HEK293 (cell line): Measurements from ENCODE around the gene AHRR.
A peak's percentile ranks its signal among the peaks of the same experiment; 100 is the strongest.

Experiments used
- ZNF10 ChIP-seq: fragments of 450-650 bp; formaldehyde crosslinking; IDR thresholded peaks from 2 replicates; pipeline ENCODE4 v1.5.1; 2017; ENCODE audit warnings: missing biosample characterization, missing genetic modification characterization
- ZNF174 ChIP-seq: fragments of 450-650 bp; formaldehyde crosslinking; IDR thresholded peaks from 2 replicates; pipeline ENCODE4 v1.5.0; 2017; ENCODE audit warnings: missing biosample characterization, mild to moderate bottlenecking, missing genetic modification characterization
- ZNF274 ChIP-seq, 2 experiments: fragments of 200-500 bp in 1 of 2; fragments of 450-650 bp in 1 of 2; sonication (Bioruptor generic) in 1 of 2; formaldehyde crosslinking in 1 of 2; IDR thresholded peaks; 2 replicates each; pipeline versions ENCODE4 v1.5.1 to v1.6.1; 2014 to 2016; ENCODE audit warnings: borderline replicate concordance in 1 of 2, inconsistent platforms in 1 of 2, low read length in 1 of 2, missing biosample characterization in 1 of 2, missing genetic modification characterization in 1 of 2
- ZNF510 ChIP-seq: fragments of 450-650 bp; formaldehyde crosslinking; IDR thresholded peaks from 2 replicates; pipeline ENCODE4 v1.5.1; 2018; ENCODE audit warnings: mild to moderate bottlenecking, missing genetic modification characterization, missing biosample characterization; ENCODE audit not compliant: insufficient replicate concordance
- ZNF777 ChIP-seq: fragments of 450-650 bp; formaldehyde crosslinking; IDR thresholded peaks from 2 replicates; pipeline ENCODE4 v1.5.1; 2017; ENCODE audit warnings: missing biosample characterization, missing genetic modification characterization, borderline replicate concordance
- TF ChIP-seq, protein P1 (sequence below): fragments of 450-650 bp; formaldehyde crosslinking; IDR thresholded peaks from 2 replicates; pipeline ENCODE4 v1.5.1; 2016; ENCODE audit warnings: missing biosample characterization, missing genetic modification characterization
- TF ChIP-seq, protein P2 (sequence below): fragments of 450-650 bp; formaldehyde crosslinking; IDR thresholded peaks from 2 replicates; pipeline ENCODE4 v1.5.1; 2016; ENCODE audit warnings: missing biosample characterization, missing genetic modification characterization

GRCh38 chr5:435961-436640, 114.6 kb downstream of the AHRR start:
- TF ChIP-seq ZNF174 (tag by site-specific recombination): no peak
- no peak for TF ChIP-seq ZNF510 (tag by site-specific recombination)
- TF ChIP-seq, protein P1, sequence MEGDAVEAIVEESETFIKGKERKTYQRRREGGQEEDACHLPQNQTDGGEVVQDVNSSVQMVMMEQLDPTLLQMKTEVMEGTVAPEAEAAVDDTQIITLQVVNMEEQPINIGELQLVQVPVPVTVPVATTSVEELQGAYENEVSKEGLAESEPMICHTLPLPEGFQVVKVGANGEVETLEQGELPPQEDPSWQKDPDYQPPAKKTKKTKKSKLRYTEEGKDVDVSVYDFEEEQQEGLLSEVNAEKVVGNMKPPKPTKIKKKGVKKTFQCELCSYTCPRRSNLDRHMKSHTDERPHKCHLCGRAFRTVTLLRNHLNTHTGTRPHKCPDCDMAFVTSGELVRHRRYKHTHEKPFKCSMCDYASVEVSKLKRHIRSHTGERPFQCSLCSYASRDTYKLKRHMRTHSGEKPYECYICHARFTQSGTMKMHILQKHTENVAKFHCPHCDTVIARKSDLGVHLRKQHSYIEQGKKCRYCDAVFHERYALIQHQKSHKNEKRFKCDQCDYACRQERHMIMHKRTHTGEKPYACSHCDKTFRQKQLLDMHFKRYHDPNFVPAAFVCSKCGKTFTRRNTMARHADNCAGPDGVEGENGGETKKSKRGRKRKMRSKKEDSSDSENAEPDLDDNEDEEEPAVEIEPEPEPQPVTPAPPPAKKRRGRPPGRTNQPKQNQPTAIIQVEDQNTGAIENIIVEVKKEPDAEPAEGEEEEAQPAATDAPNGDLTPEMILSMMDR: peak; percentile 58
- no peak for TF ChIP-seq ZNF777
- no peak for TF ChIP-seq ZNF274 (IDR thresholded peaks at IDR 0.05; ENCODE audit: low read length)
- no peak for TF ChIP-seq ZNF274 (tag by site-specific recombination; IDR thresholded peaks at IDR 0.05; ENCODE audit: borderline replicate concordance)
- TF ChIP-seq, protein P2, sequence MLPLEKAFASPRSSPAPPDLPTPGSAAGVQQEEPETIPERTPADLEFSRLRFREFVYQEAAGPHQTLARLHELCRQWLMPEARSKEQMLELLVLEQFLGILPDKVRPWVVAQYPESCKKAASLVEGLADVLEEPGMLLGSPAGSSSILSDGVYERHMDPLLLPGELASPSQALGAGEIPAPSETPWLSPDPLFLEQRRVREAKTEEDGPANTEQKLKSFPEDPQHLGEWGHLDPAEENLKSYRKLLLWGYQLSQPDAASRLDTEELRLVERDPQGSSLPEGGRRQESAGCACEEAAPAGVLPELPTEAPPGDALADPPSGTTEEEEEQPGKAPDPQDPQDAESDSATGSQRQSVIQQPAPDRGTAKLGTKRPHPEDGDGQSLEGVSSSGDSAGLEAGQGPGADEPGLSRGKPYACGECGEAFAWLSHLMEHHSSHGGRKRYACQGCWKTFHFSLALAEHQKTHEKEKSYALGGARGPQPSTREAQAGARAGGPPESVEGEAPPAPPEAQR (tag by site-specific recombination): no peak
- TF ChIP-seq ZNF10: no peak
